Spleen (tissue), 7 donors: Measurements from ENCODE around the gene GPSM3.
"Not testable (repeated sequence)": the region's sequence is repeated elsewhere in the genome, so short reads cannot be mapped to it uniquely, and the experiment has no call there.

ENCODE experiments used
- POLR2A ChIP-seq, 3 donors: fragments of 450-650 bp; IDR thresholded peaks; one replicate each; pipeline ENCODE4 v1.5.1; 2017; ENCODE audit warnings: antibody characterized with exemption in 3 of 3, mild to moderate bottlenecking in 1 of 3
- POLR2AphosphoS5 ChIP-seq, 3 donors: sonication (generic); formaldehyde crosslinking; IDR thresholded peaks; one replicate each; pipeline ENCODE4 v1.5.1; 2017; ENCODE audit warnings: antibody characterized with exemption in 3 of 3
- TF ChIP-seq, protein P1 (sequence below), 11 experiments: fragments of 200-600 bp in 7 of 11; fragments of 450-650 bp in 4 of 11; sonication (generic) in 4 of 11; IDR thresholded peaks in 8 of 11; conservative IDR thresholded peaks in 3 of 11; 1 replicate in 7 of 11; 2 replicates in 4 of 11; pipeline versions ENCODE4 v1.4.0 to v1.8.0; 2016 to 2021; ENCODE audit warnings: antibody characterized with exemption in 11 of 11, inconsistent platforms in 4 of 11, mild to moderate bottlenecking in 1 of 11
- donor health status: DM: no; HTN: no; CAD: no; lungs with moderate emphysema.
- donor health status: DM: no; HTN: no; CAD: no.
- donor health status: DM: no; HTN: no; CAD: no.

DNA sequence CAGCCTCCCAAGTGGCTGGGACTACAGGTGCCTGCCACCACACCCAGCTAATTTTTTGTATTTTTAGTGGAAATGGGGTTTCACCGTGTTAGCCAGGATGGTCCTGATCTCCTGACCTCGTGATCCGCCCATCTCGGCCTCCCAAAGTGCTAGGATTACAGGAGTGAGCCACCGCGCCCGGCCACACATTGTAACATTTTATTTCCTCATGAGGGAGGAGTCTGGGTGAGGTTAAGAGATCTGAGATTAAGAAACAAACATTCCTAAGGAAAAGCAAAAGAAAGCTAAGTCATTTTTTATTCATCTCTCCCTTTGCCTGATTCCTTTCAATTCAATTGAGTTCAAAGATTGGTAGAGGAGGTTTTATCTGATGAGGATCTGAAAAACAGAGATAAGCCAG is 48.2 kb downstream of the GPSM3 start:
- TF ChIP-seq, protein P1, sequence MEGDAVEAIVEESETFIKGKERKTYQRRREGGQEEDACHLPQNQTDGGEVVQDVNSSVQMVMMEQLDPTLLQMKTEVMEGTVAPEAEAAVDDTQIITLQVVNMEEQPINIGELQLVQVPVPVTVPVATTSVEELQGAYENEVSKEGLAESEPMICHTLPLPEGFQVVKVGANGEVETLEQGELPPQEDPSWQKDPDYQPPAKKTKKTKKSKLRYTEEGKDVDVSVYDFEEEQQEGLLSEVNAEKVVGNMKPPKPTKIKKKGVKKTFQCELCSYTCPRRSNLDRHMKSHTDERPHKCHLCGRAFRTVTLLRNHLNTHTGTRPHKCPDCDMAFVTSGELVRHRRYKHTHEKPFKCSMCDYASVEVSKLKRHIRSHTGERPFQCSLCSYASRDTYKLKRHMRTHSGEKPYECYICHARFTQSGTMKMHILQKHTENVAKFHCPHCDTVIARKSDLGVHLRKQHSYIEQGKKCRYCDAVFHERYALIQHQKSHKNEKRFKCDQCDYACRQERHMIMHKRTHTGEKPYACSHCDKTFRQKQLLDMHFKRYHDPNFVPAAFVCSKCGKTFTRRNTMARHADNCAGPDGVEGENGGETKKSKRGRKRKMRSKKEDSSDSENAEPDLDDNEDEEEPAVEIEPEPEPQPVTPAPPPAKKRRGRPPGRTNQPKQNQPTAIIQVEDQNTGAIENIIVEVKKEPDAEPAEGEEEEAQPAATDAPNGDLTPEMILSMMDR (IDR thresholded peaks at IDR 0.05 in 8 of 11, conservative IDR thresholded peaks at IDR 0.05 in 3 of 11), result not testable (repeated sequence)
- not testable (repeated sequence) for TF ChIP-seq POLR2A, POLR2AphosphoS5 (IDR thresholded peaks at IDR 0.05)
